ENCODE results near the gene LRWD1. TPM values are rescaled to one million over a fixed set of nuclear protein-coding genes. Genes with fewer than 3 reads are reported as not detected.

LRWD1 gene
- total RNA-seq, 1 donor from 2014 or later = 23.5 TPM

- no peak for TF ChIP-seq CTCF (conservative IDR thresholded peaks at IDR 0.05)
- no peak for DNase-seq (ENCODE audit: extremely low spot score, unreplicated experiment)
- Mint-ChIP-seq H3K9me3 (no peaks in the 10 kb centered on the region), H3K27me3 (no peaks in the 10 kb centered on the region), H3K36me3 (no peaks in the 10 kb centered on the region), H3K4me3 (no peak overlapping the region), H3K4me1 (ENCODE audit: unreplicated experiment) (no peaks in the 10 kb centered on the region), H3K27ac (no peak overlapping the region)
Observed at GRCh38 chr7:102457352-102457924, 7.3 kb upstream of the LRWD1 start.

- no peaks in the 10 kb centered on the region for H3K27me3 Mint-ChIP-seq
- H3K4me1 Mint-ChIP-seq (ENCODE audit: unreplicated experiment) = peaks cover 6% of the 10 kb centered on the region
- H3K4me3 Mint-ChIP-seq = no peak overlapping the region
- no peak for TF ChIP-seq CTCF (conservative IDR thresholded peaks at IDR 0.05)
- H3K9me3 Mint-ChIP-seq = no peaks in the 10 kb centered on the region
- DNase-seq (ENCODE audit: extremely low spot score, unreplicated experiment) = no peak
- H3K36me3 Mint-ChIP-seq = no peaks in the 10 kb centered on the region
- H3K27ac Mint-ChIP-seq = no peak overlapping the region
Observed at GRCh38 chr7:102459221-102459844, 5.5 kb upstream of the LRWD1 start.

DNA sequence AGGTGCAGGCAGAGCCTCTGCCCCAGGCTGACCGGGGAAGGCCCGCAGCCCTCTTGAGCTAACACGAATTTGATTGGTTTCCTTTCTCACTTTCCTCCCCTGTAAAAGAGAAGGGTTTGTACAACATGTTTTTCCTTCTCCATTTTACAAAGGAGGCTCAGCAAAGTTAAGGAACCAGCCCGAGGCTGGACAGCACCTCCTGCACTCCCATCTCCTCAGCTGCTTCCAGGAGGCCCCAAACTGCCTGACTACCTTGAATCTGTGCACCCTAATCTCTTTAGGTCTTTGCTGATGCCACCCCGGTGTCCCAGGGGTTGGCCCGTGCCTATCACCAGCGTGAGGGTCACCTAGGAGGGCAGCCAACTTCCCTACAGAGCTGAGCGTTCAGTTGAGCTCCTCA is 4.3 kb upstream of the LRWD1 start:
- Mint-ChIP-seq H3K36me3 (no peaks in the 10 kb centered on the region), H3K4me3 (peak overlapping the region; percentile 12), H3K27ac (no peak overlapping the region), H3K4me1 (ENCODE audit: unreplicated experiment) (peaks cover 6% of the 10 kb centered on the region), H3K9me3 (no peaks in the 10 kb centered on the region), H3K27me3 (no peaks in the 10 kb centered on the region)
- DNase-seq (ENCODE audit: extremely low spot score, unreplicated experiment) = no peak
- TF ChIP-seq CTCF (conservative IDR thresholded peaks at IDR 0.05) = no peak

GRCh38 chr7:102463841-102464576 is 775 bp upstream of the LRWD1 start:
- Mint-ChIP-seq H3K9me3 (no peaks in the 10 kb centered on the region), H3K27me3 (no peaks in the 10 kb centered on the region), H3K36me3 (no peaks in the 10 kb centered on the region), H3K4me3 (peak overlapping the region; percentile 97), H3K4me1 (ENCODE audit: unreplicated experiment) (peaks cover 6% of the 10 kb centered on the region), H3K27ac (peak overlapping the region; percentile 81)
- DNase-seq (ENCODE audit: extremely low spot score, unreplicated experiment) = no peak
- TF ChIP-seq CTCF (conservative IDR thresholded peaks at IDR 0.05) = no peak

- no peak for TF ChIP-seq CTCF (conservative IDR thresholded peaks at IDR 0.05)
- no peaks in the 10 kb centered on the region for H3K36me3 Mint-ChIP-seq
- no peak overlapping the region for H3K27ac Mint-ChIP-seq
- no peaks in the 10 kb centered on the region for H3K27me3 Mint-ChIP-seq
- H3K4me3 Mint-ChIP-seq = peak overlapping the region; percentile 85
- no peak for DNase-seq (ENCODE audit: extremely low spot score, unreplicated experiment)
- no peaks in the 10 kb centered on the region for H3K9me3 Mint-ChIP-seq
- peaks cover 6% of the 10 kb centered on the region for H3K4me1 Mint-ChIP-seq (ENCODE audit: unreplicated experiment)
Observed at GRCh38 chr7:102466097-102466496, 1.3 kb downstream of the LRWD1 start.

Measured in type B pancreatic cell (in vitro differentiated cells).